Duodenal mucosa (tissue), 2 donors: ENCODE data around the gene RALGPS1.

ENCODE experiments used
- H3K27ac ChIP-seq: one replicate; pipeline ENCODE4 v1.7.0; 2013; ENCODE audit warnings: low read depth, low read length
- H3K27me3 ChIP-seq, 2 donors: one replicate each; pipeline ENCODE4 v1.7.0; 2013; ENCODE audit warnings: low read length in 2 of 2, control low read depth in 1 of 2; ENCODE audit not compliant: insufficient read depth in 2 of 2, control insufficient read depth in 1 of 2
- H3K36me3 ChIP-seq, 2 donors: one replicate each; pipeline ENCODE4 v1.7.0; 2013; ENCODE audit warnings: low read length in 2 of 2, control low read depth in 1 of 2; ENCODE audit not compliant: insufficient read depth in 2 of 2, control insufficient read depth in 1 of 2
- H3K4me1 ChIP-seq, 2 donors: one replicate each; pipeline ENCODE4 v1.7.0; 2013; ENCODE audit warnings: low read length in 2 of 2, control low read depth in 1 of 2; ENCODE audit not compliant: insufficient read depth in 2 of 2, control insufficient read depth in 1 of 2
- H3K4me3 ChIP-seq, 2 donors: one replicate each; pipeline ENCODE4 v1.7.0; 2013; ENCODE audit warnings: low read length in 2 of 2, low read depth in 1 of 2
- H3K9ac ChIP-seq, 2 donors: one replicate each; pipeline ENCODE4 v1.7.0; 2013; ENCODE audit warnings: low read length in 2 of 2, low read depth in 1 of 2
- H3K9me3 ChIP-seq, 2 donors: one replicate each; pipeline ENCODE4 v1.7.0; 2013; ENCODE audit warnings: low read length in 2 of 2, control low read depth in 1 of 2; ENCODE audit not compliant: control insufficient read depth in 1 of 2

RALGPS1 gene

DNA sequence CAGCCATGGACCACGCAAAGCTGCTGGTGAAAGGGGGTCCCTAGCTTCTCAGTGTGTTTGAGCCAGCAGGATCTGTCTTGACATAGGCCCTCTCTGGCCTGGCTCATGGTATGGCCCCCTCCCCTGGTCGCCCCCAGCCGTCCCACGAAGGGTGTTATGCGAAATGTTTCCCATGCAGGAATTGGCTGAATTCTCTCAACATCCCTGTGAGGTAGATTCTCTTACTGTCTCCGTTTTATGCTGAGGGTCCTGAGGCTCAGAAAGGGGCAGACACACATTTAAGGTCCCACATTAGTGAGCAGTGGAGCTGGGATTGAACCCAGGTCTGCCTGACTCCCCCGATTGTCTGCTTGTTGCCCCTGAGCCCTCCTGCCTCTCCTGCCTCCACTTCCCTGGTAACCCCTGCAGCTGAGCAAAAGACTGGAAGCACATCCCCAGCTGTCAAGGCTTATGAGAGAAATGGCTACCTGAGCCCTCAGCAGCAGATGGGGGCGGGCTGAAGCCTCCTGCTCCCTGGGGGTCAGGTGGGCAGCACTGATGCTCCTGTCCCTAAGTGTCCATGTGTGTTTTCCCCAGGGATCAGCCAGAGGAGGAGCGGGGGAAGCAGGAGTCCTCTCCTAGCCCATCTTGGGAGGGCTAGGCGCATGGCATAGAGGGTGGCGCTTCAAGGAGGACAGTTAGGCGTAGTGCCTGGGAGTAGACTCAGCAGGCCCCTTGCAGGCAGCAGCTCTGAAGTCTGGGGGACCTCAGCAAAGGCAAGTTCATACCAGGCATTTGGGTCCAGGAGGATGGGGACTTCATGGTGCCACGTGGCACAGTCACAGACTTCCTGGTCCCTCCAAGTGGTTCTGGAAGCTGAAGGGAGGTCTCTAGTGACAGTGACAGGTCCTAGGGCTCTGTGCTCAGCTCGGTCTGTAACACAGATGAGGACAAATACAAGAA, 301.0 kb downstream of the RALGPS1 start:
- Histone ChIP-seq H3K27me3 (no peaks in the 10 kb centered on the region), H3K9ac (no peak overlapping the region), H3K4me3 (no peak overlapping the region), H3K27ac (no peak overlapping the region), H3K9me3 (no peaks in the 10 kb centered on the region), H3K4me1 (no peaks in the 10 kb centered on the region), H3K36me3 (peaks cover 4 to 31% of the 10 kb centered on the region in 2 donors)

DNA sequence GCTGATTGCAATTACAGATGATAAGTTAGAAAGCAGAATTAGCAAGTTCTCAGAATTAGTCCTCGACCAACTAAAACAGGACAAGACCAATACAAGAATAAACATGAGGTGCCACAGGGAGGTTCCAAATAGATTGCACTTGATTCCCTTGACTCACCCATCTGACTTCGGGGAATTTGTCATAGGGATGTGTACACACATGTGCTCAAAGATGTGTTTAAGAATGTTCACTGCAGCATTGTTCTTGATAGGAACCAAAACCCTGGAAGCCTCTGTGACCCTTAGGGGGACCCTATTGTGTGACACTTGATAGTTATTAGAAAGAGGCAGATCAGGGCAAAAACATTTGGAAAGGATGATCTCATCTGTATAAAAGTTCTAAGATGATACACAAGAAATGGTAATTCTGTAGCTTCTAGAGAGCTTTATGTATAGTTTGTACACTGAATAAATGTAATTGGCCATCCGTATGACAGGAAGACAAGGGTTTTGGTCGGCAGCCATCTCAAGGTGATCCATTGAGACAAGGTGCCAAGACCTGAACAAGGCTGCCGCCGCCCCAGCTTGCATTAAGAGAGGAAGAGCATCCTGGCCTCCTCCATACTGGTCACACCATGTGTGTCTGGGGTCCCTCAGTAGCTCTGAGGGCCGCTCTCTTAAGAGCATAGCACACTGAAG, 301.8 kb downstream of the RALGPS1 start:
- Histone ChIP-seq H3K4me3 (no peak overlapping the region), H3K9me3 (no peaks in the 10 kb centered on the region), H3K27me3 (no peaks in the 10 kb centered on the region), H3K36me3 (peaks cover 4 to 31% of the 10 kb centered on the region in 2 donors), H3K4me1 (no peaks in the 10 kb centered on the region), H3K9ac (no peak overlapping the region), H3K27ac (no peak overlapping the region)

DNA sequence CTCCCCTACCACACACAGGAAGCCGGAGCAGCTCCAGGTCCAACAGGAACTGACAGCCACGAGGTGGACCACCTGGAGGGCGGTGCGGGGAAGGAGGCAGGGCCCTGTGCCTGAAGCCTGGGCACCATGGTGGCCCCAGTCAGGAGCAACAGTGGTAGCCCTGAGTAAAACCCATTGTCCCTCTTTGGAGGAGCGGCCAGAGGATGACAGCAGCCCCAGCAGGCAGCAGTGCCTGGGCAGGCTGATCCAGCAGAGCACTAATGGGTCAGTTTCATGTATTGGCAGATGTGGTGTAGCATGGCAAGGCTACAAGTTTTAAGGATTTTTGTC, 302.3 kb downstream of the RALGPS1 start:
- Histone ChIP-seq H3K9me3 (no peaks in the 10 kb centered on the region), H3K36me3 (peaks cover 4 to 31% of the 10 kb centered on the region in 2 donors), H3K4me1 (no peaks in the 10 kb centered on the region), H3K27ac (no peak overlapping the region), H3K9ac (no peak overlapping the region), H3K27me3 (no peaks in the 10 kb centered on the region), H3K4me3 (no peak overlapping the region)

DNA sequence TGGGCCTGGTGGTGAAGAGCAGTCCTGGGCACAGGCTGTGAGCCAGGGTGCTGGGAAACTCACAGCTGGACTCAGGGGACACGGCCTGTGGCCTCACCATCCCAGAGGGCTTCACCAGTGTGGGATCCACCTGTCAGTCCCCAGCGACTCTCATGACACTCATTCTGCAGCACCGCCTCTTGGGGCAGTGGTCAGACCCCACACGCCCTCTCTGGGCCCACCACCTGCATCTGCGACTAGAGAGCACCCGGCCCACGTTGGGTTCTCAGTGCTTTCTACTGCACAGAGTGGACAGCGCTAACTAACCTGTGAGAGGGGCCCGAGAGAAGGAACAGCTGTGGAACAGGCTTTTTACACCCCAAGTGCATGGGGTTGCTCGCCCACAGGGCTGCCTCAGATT, 304.2 kb downstream of the RALGPS1 start:
- H3K4me3 ChIP-seq: no peak overlapping the region
- peaks cover 4 to 31% of the 10 kb centered on the region in 2 donors for H3K36me3 ChIP-seq
- H3K9ac ChIP-seq: no peak overlapping the region
- H3K4me1 ChIP-seq: peaks cover 0 to 1% of the 10 kb centered on the region in 2 donors
- no peak overlapping the region for H3K27ac ChIP-seq
- H3K9me3 ChIP-seq: no peaks in the 10 kb centered on the region
- no peaks in the 10 kb centered on the region for H3K27me3 ChIP-seq

DNA sequence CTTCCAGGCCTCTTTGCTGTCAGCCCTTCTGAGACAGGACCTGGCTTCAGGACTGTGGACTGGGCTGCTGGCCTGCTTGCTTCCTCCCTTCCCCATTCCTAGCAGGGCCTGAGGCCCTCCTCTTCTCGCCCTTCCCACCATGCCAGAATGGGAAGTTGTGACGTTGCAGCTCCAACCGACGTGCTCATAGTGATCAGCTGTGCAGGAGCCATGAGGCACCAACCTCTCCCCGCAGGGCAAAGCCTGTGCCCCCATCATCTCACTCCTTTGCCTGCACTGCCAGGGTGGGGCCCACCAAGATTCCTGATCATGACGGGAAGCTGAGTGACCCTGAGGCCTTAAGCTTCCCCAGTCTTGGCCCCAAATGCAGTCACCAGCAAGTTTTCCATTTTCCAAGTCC, 304.9 kb downstream of the RALGPS1 start:
- H3K27ac ChIP-seq: no peak overlapping the region
- no peaks in the 10 kb centered on the region for H3K27me3 ChIP-seq
- H3K9ac ChIP-seq: no peak overlapping the region
- H3K4me3 ChIP-seq: no peak overlapping the region
- H3K4me1 ChIP-seq: peaks cover 0 to 5% of the 10 kb centered on the region in 2 donors
- H3K36me3 ChIP-seq: peaks cover 4 to 31% of the 10 kb centered on the region in 2 donors
- H3K9me3 ChIP-seq: no peaks in the 10 kb centered on the region

DNA sequence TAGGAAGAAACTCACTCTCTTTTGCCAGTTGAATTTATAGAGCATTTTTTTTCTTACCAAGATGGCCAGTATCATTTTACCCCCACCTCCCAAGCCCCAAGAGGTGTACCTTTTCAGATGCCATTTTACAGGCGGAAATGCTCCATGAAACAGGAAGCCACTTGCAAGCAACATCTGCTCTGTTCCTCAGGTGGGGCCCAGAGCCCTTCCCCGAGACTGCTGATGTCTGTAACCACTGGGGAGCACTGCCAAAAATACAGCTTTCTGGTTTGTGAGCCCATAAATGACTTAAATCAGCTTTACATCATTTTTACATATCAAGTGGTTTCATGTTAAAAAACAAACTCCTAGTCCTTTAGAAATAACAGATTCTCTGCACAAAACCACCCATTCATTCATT, 307.1 kb downstream of the RALGPS1 start:
- H3K9ac ChIP-seq: no peak overlapping the region
- peaks cover 0 to 6% of the 10 kb centered on the region in 2 donors for H3K4me1 ChIP-seq
- H3K27me3 ChIP-seq: no peaks in the 10 kb centered on the region
- H3K9me3 ChIP-seq: no peaks in the 10 kb centered on the region
- H3K36me3 ChIP-seq: peaks cover 2 to 20% of the 10 kb centered on the region in 2 donors
- no peak overlapping the region for H3K27ac ChIP-seq
- no peak overlapping the region for H3K4me3 ChIP-seq

DNA sequence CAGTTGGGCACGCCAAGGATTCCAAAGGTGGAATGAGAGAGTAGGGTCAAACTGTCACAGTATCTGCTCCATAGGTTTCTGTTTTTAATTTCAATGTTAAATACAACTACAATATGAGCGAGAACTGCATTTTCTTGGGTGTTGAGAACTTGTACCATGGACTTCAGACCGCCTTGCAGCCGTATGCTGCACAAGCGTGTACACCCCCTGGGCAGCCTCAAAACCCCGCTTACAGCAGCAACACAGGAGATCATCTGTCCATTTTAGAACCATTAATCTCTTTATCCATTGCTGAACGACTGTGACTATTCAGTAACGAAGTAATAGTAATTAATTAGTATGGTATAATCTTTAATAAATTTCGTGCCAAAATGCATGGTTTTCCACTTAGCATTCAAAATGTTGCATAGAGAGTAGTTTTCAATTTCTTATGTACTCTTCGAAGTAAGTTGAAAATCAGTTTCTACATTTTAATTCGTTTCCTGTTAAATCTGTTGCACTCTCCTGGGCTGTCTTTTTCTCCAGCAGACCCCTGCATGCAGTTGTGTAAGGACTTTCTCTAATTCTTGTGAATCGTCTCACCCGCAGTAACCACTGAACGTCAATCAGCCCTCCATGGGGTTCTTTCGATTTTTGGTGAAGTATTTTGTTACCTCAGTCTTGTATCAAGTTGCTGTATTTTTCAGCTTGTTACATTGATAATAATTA, 308.0 kb downstream of the RALGPS1 start:
- Histone ChIP-seq H3K27me3 (no peaks in the 10 kb centered on the region), H3K9me3 (no peaks in the 10 kb centered on the region), H3K4me1 (peaks cover 0 to 9% of the 10 kb centered on the region in 2 donors), H3K4me3 (no peak overlapping the region), H3K36me3 (peaks cover 0 to 13% of the 10 kb centered on the region in 2 donors), H3K27ac (no peak overlapping the region), H3K9ac (no peak overlapping the region)

DNA sequence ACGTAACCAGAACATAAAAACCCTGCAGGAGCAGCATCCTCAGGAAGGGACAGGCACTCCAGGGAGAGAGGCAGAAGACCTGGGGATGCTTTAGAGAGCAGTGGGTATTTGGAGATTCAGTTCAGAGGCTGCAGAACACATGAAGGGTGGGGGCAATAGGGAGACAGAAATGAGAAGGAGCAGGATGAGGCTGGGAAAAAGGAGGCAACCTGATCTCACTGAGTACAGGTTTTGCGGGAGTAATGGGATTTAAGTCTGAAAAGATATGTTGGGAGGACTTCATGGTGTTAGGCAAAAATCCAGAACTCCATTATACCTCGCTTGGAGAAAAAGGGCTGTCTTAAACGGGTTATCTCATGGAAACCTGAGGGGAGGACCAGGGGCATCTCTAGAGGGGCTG, 308.7 kb downstream of the RALGPS1 start:
- no peak overlapping the region for H3K4me3 ChIP-seq
- peaks cover 0 to 13% of the 10 kb centered on the region in 2 donors for H3K36me3 ChIP-seq
- peaks cover 0 to 9% of the 10 kb centered on the region in 2 donors for H3K4me1 ChIP-seq
- no peak overlapping the region for H3K27ac ChIP-seq
- H3K9me3 ChIP-seq: no peaks in the 10 kb centered on the region
- H3K9ac ChIP-seq: no peak overlapping the region
- no peaks in the 10 kb centered on the region for H3K27me3 ChIP-seq

DNA sequence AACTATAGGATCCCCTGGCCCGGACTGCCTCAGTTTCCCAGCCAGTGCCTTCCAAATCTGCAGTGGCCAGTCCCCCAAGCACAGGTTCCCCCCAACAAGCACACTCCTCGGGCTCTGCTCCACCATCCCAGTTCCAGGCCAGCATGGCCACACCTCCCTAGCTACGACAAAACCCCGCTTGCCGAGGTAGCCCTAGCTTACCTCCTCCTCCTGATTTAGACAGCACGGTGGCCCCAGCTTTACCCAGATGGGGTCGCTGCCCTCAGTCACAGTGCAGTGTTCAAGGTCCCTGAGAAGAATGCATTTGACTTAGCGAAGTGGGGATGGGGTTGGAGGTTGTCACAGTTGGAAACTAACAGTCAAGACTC, 309.2 kb downstream of the RALGPS1 start:
- Histone ChIP-seq H3K27ac (no peak overlapping the region), H3K4me1 (peaks cover 0 to 9% of the 10 kb centered on the region in 2 donors), H3K4me3 (peak overlapping the region; percentile 23 to 79), H3K27me3 (no peaks in the 10 kb centered on the region), H3K9ac (no peak overlapping the region), H3K36me3 (peaks cover 0 to 7% of the 10 kb centered on the region in 2 donors), H3K9me3 (no peaks in the 10 kb centered on the region)
